ENCODE results near the gene ECEL1.

The ECEL1 gene

GRCh38 chr2:232497348-232497747, 9.7 kb upstream of the ECEL1 start:
- DNase-seq (ENCODE audit: low read depth) = no peak

- DNase-seq (ENCODE audit: low read depth) = no peak
Measured at GRCh38 chr2:232496501-232497270, 9.1 kb upstream of the ECEL1 start.

- no peak for DNase-seq (ENCODE audit: low read depth)
Measured at GRCh38 chr2:232495292-232495691, 7.7 kb upstream of the ECEL1 start.

GRCh38 chr2:232494542-232494941, 6.9 kb upstream of the ECEL1 start:
- no peak for DNase-seq (ENCODE audit: low read depth)

GRCh38 chr2:232493701-232494474, 6.3 kb upstream of the ECEL1 start:
- no peak for DNase-seq (ENCODE audit: low read depth)

DNA sequence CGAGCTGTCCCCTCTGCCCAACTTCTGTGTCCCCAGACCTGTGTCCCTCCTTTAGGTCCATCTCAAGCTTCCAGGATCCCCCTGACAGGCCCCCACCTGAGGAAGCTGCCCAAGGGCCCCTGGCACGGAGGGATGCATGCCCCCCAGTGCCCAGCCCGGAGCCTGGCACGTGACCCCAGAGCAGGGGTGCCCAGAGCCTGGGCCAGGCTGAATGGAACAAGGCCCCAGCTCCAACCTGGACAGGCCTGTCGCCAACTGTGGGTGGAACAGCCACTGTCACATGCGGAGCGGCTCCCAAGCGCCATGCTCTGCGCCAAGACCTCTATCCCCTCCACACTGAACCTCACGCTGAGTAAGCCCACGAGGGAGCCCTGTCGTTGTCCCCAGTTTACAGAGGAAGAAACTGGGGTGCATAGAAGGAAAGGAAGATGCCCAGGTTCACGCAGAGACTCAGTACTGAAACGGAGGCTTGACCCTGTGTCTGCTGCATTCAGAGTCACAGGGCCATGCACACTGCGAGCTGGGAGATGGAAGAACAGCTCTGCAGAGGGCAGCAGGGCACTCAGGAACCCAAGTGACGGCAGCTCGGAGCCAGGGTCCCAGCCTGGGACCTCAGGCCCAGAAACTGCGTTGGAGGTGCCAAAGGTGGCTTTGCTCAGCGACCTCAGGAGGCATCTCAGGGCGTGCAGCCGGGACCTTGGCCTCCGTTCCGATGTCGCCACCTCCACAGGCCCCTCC, 5.5 kb upstream of the ECEL1 start:
- no peak for DNase-seq (ENCODE audit: low read depth)

GRCh38 chr2:232492236-232492848, 4.7 kb upstream of the ECEL1 start:
- no peak for DNase-seq (ENCODE audit: low read depth)

GRCh38 chr2:232491139-232491780, 3.6 kb upstream of the ECEL1 start:
- no peak for DNase-seq (ENCODE audit: low read depth)

DNA sequence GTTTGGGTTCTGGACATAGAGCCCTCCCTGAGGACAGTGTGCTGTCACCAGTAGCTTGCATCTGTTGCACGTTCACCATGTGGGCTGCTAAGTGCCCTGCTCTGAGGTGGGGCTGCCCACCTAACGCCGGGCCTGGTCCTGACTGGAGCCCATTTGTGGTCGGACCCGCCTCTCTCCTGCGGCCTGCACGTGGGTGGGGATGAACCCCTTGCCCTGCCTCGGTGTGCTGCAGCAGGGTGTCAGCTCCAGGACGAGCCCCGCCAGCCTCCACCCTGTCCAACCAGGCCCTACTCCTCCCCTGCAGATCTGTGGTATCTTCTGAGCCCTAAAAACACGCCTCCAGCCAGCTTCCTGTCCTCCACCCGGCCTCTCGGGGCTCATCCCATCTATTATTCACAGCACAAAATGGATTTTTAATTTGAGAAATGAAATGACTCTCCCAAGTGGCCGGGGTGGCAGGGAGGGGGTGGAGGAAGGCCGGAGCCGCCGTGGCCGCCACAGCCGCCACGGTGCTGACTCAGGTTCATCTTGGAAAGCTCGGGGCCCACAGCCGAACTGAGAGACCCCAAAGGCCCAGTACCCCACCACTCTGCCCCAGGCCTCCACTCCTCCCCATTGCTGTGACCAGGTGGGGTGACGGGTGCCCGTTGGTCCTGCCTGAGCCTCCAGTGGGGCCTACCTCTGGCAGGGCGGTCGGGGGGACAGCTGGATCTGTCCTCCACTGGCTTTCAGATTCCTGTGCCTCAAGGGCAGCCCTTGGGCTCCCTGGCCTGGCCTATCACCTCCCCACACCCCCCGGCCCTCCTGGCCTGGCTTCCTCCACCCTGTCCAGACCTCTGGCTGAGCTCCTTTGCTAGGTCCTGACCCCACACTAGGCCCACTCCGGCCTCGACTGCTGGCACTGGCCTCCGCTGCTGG, 2.8 kb upstream of the ECEL1 start:
- no peak for DNase-seq (ENCODE audit: low read depth)

DNA sequence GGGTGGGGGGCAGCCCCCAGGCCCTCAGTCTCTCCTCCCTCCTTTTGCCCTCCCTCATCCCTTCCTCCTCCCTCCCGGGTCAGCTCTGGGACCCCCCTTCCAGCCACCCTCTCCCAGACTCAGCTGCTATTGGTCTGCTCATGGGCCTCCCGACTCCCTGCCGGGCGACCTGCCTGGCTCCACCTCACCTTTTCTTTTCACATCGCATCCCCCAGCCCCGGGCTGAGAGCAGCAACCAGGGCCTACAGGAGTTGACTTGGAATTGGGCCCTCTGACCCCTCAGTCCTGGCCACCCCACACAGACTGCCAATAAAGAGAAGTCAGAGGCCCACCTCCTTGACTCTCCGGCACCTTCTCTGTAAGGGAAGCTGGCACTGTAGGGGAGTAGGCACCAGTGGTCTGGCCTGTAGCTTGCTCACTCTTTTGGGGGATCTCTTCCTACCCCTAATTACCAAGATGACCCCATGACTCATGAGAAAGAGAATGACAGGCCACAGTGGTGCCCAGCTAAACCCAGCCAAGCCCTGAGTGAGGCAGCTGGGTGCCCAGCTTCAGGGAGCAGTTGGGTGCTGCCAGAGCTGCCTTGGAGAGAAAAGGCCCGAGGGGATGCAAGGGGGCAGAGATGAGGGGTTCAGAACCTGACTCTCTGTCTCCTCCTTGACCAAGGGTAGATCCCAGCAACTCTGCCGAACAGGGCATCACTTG, 2.0 kb upstream of the ECEL1 start:
- no peak for DNase-seq (ENCODE audit: low read depth)

DNA sequence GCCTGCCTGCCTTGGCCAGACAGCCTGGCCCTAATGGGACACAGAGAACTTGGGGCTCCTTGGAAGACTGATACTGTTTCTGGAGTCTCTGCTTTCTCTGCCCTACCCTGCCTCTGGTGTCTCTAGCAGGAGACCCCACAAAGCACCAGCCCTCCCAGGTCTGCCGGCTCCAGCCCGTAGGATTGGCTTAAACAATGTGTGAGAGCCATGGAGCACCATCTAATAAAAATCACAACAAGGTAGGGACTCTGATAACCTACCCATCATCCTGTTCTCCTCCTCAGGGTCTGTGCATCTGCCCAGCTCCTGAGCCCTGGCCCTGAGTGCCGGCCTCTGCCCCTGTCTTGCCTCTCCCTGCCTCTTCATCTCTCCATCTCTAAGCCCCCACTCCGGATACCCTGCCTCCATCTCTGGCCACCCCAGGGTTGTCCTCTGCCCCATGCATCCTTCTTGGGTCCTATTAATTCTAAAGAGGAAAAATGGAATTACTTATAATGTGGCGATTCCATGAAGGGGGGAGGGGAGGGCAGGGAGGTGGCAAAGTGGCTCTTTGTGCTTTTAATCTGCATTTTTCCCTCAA, 1.2 kb upstream of the ECEL1 start:
- DNase-seq (ENCODE audit: low read depth) = no peak

GRCh38 chr2:232488097-232488711, 570 bp upstream of the ECEL1 start:
- DNase-seq (ENCODE audit: low read depth) = no peak

DNA sequence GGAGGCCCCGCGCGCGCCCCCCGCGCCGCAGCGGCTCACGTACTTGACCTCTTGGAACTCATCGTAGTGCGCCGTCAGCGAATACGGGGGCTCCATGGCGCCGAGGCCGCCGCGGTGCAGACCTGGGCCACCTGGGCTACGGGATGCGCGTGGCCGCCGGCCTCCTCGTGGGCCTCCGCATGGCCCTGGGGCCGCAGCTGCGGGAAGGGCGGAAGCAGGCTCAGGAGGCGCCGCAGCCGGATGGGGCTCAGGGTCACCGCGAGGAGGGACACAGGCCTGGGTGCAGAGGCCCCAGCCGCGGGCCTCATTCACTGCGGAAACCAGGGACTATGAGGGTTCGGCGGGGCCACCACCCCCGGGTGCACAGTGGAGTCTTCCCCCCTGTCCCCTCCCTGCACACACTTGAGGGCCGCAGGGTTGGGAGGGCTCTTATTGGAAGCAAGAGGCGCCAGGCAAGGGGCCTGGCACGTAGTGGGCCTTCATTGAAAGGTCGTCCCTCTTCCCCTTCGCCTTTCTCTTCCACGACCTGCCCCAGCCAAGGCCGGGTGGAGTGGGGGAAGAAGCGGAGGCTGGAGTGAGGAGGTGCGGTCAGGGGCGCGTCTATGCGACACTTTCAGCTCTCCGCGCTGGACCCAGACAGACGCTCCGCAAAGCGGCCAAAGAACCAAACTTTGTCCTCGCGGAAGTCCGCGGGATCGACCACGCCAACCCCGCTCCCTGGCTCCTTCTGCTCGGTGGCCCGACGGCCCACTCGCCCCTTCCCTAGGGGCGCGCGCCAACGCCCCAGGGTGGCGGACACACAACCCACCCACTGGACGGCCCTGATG, 863 bp downstream of the ECEL1 start:
- DNase-seq (ENCODE audit: low read depth) = no peak

GRCh38 chr2:232485757-232486557, 1.7 kb downstream of the ECEL1 start:
- no peak for DNase-seq (ENCODE audit: low read depth)

DNA sequence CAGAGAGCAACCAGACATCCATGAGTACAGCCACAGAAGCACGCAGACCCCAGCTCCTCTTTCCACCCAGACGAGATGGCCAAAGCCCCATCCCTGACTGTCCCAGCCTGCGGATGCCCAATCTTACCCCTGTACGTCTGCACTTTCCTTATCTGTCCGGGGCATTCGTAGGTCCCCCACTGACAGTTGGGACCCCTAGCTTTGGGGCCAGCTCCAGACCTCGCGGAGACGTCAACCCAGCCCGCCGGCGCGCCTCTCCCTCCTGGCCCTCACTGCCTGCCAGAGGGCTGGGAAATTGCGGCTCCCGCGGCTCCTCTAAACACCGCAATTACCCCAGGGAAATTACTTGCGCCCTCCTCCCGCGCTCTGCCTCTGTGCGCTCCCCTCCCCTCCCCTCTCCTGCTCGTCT, 2.3 kb downstream of the ECEL1 start:
- no peak for DNase-seq (ENCODE audit: low read depth)

DNA sequence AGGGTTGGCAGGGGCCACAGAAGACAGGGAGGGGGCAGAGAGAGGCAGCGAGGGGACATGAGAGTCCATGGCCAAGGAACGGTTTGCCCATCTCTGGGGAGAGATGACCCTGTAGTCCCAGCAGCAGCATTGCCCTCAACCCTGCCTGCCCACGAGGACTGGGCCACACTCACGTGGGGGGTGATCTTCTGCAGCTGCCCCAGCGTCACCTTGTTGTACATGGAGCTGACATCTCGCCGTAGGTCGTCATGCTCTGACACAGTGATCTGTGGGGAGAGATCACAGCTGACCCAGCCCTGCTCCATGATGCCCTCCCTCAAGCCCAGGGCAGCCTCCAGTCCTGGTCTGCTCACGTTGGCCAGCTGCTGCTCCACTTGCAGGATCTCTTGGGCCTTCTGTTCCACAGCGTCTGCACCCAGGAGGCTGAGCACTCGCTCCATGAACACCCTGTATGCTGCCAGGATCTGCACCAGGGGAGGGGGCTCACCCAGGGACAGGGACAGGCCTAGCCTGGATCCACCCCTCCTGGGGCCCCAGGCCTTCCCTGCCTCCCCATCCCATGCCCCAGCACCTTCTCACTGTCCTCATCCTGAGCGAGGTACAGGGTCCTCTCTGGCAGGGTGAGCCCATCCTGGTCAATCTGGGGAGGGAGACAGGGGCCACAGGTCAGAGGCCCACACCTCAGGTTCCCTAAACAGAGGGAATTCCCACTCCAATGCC, 2.8 kb downstream of the ECEL1 start:
- no peak for DNase-seq (ENCODE audit: low read depth)
